NCI-H1436 treated with DMSO at 0.1 percent for 48 hours (cell line): ENCODE measurements around the gene MMP14.
"Not testable (repeated sequence)": the region's sequence is repeated elsewhere in the genome, so short reads cannot be mapped to it uniquely, and the experiment has no call there.

ENCODE experiments used
- DNase-seq: peaks from one replicate; lab custom pipeline; 2025; lab: John Stamatoyannopoulos, UW

The MMP14 gene

DNA sequence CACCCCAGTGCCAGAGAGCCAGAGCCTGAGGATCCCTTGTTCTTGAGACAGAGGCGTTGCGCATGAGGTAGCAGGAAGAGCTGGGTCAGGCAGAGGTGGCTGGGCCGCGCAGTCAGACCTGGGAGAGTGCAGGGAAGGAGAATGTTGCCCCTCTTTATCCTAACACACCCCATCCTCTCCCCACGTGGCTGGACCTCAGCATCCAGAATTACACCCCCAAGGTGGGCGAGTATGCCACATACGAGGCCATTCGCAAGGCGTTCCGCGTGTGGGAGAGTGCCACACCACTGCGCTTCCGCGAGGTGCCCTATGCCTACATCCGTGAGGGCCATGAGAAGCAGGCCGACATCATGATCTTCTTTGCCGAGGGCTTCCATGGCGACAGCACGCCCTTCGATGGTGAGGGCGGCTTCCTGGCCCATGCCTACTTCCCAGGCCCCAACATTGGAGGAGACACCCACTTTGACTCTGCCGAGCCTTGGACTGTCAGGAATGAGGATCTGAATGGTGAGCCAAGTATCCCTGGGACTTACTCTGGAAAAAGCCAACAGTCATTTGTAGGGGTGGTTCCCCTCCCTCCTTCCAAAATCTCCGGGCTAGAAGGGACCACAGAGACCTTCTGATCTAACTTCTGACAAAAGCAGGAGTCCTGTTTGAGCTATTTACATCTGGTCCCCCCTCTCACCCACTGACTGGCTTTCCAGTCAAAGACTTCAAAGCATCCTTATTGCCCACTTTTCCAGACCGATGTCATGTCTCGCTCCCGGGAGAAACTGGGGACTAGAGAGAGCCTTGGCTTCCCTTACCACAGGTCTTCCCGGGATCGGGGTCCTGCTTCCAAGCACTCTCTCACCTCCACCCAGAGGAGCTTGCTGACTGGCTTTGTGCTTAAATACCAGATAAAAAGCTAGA, 6.1 kb downstream of the MMP14 start:
- no peak for DNase-seq

DNA sequence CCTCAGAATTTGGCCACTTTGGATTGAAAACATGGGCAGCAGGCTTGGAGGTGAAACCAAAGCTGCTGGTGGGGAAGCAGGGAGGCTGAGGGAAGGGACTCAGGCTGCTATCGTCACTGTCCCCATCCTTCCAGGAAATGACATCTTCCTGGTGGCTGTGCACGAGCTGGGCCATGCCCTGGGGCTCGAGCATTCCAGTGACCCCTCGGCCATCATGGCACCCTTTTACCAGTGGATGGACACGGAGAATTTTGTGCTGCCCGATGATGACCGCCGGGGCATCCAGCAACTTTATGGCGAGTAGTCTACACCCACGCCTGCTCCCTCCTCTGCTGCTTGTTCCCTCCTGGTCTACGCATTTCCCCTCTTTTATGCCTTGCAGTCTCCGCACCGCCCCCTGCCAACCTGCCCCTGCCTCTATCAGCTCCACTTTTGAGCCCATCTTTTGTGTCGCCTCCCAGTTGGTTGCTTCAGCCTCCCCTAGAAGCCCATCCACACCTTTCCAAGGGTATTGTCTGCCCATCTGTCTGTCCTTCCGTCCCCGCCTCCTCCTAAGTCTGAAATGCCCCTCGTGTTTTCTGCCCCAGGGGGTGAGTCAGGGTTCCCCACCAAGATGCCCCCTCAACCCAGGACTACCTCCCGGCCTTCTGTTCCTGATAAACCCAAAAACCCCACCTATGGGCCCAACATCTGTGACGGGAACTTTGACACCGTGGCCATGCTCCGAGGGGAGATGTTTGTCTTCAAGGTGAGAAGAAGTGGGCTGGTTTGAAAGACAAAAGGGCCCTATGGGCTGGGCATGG, 6.9 kb downstream of the MMP14 start:
- DNase-seq, result no peak

DNA sequence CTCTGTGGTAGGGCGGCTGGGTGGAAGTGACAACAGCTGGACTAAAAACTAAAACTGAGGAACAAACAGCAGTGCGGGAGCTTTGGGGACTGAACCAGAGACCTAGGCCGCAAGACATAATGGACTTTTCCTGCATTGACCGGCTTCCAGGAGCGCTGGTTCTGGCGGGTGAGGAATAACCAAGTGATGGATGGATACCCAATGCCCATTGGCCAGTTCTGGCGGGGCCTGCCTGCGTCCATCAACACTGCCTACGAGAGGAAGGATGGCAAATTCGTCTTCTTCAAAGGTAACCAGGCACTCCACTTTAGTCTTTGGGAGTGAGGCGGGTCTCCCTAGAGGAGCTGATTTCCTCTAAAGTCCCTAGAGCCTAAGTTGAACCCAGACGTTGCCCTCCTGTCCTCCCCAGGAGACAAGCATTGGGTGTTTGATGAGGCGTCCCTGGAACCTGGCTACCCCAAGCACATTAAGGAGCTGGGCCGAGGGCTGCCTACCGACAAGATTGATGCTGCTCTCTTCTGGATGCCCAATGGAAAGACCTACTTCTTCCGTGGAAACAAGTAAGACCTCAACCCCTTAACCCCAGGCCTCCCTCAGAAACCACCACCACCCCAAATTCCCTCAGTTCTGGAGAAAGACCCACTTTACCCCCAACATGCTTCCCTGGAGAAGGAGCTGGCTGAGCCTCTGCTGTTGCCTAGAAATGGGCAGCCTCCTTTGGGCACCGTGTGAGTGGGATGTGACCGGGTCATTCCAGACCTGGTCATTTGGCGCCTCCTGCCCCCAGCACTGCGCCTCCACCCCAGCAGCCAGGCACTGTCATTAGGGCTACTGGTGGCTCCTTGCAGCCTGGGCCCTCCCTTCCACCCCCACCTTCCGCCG, 8.1 kb downstream of the MMP14 start:
- no peak for DNase-seq

DNA sequence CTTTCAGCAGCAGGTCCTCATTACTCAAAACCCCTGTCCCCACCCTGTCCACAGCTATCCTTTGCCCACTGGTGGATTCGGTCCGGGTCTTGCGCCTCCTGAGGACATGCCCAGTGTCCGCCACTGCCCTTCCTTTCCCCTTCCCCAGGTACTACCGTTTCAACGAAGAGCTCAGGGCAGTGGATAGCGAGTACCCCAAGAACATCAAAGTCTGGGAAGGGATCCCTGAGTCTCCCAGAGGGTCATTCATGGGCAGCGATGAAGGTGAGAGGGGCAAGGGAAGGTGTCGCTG, 8.7 kb downstream of the MMP14 start:
- DNase-seq, result no peak

DNA sequence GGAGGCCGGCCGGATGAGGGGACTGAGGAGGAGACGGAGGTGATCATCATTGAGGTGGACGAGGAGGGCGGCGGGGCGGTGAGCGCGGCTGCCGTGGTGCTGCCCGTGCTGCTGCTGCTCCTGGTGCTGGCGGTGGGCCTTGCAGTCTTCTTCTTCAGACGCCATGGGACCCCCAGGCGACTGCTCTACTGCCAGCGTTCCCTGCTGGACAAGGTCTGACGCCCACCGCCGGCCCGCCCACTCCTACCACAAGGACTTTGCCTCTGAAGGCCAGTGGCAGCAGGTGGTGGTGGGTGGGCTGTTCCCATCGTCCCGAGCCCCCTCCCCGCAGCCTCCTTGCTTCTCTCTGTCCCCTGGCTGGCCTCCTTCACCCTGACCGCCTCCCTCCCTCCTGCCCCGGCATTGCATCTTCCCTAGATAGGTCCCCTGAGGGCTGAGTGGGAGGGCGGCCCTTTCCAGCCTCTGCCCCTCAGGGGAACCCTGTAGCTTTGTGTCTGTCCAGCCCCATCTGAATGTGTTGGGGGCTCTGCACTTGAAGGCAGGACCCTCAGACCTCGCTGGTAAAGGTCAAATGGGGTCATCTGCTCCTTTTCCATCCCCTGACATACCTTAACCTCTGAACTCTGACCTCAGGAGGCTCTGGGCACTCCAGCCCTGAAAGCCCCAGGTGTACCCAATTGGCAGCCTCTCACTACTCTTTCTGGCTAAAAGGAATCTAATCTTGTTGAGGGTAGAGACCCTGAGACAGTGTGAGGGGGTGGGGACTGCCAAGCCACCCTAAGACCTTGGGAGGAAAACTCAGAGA, 9.6 kb downstream of the MMP14 start:
- no peak for DNase-seq

DNA sequence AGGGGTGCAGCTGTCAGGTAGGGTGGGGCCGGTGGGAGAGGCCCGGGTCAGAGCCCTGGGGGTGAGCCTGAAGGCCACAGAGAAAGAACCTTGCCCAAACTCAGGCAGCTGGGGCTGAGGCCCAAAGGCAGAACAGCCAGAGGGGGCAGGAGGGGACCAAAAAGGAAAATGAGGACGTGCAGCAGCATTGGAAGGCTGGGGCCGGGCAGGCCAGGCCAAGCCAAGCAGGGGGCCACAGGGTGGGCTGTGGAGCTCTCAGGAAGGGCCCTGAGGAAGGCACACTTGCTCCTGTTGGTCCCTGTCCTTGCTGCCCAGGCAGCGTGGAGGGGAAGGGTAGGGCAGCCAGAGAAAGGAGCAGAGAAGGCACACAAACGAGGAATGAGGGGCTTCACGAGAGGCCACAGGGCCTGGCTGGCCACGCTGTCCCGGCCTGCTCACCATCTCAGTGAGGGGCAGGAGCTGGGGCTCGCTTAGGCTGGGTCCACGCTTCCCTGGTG, 10.5 kb downstream of the MMP14 start:
- DNase-seq, result no peak

DNA sequence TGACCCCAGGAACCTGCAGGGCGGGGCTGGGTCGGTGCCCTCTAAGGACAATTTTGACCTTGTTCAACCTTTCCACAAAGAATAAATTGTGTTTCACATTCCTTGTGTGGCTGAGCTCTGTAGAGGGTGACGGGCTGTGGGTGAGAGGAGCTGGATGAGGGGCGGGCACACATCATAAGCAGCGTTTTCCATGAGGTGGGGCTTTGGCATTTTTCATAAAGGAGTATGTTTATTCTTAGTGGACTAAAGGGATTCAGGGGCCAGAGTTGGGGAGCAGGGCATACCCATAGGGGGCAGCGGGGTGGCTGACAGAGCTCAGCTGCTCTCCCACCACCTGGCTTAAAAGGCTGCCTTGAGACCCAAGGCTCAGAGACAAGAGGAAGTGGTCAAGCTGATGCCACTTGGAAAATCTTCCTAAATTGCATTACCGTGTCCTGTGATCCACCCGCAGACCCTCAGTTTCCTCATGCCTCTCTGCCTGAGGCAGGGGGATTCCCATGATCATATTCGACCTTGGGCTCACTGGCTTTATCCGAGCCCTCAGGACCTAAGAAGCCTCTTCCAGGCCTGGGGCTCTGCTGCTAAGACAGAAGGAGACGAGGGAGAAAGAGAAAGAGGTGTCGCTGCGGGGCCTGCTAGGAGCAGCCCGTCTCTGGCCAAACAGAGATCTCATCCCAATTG, 11.4 kb downstream of the MMP14 start:
- DNase-seq, result no peak

DNA sequence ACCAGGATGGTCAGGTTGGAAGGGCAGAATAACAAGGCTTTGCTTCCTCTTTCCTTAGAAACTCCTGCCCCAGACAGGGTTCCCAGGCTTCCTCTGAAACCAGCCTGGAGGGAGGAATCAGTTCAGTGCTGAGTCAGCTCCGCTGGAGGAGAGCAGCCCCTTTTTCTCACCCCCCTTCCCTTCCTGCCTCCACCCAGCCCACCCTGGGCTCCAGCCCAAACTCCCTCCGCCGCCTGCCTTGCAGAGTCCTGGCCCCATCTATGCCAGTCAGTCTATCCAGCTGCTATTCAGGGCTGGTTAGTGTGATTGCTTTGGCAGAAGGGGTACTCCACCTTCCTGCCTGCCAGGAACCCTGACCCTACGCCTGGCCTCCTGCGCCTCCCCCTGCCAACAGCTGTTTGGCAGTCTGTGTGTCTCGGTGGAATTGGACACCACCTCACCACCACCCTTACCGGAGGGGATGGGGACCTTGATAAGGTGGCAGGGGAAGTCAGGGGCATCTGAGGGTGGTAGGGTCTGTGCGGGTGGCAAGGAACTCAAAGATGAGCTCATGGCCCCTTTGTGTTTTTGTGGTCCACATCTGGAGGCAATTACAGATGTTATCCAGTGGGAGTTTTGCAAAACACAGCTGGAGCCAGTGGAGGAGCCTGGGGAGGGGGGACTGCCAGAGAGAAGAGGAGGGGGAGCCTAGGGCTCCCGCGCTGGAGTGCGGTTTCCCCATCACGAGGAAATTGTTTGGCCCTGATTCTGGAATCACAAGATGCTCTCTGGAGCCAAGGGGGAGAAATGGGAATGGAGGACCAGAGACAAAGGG, 12.2 kb downstream of the MMP14 start:
- no peak for DNase-seq

DNA sequence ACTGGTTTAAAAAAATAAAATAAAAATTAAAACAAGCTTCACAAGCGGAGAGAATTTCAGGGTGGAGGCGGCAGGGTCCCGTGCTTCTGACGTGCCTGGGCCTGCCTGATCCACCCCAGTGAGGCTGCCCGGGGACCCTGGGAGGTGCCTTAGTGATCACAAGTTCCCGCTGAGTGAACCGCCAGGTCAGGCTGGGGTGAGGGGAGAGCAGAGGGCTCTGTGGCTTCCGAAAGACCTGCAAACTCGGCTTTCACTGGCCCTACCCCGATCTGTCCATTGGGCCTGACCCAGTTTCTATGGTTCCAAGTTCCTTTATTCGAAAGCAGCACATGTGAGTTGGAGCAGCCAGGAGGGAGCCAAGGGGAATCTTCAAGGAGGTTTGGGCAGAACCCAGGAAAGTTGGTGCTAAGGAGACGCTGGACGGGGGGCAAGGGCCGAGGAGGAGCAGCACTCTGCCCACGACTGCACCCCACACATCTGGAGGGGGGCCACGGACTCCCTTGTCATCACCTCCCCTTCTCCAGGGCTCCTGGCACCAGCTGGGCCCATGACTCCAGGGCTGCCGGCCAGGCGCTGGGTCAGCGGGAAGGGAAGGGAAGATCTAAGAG, 12.9 kb downstream of the MMP14 start:
- DNase-seq, result no peak

DNA sequence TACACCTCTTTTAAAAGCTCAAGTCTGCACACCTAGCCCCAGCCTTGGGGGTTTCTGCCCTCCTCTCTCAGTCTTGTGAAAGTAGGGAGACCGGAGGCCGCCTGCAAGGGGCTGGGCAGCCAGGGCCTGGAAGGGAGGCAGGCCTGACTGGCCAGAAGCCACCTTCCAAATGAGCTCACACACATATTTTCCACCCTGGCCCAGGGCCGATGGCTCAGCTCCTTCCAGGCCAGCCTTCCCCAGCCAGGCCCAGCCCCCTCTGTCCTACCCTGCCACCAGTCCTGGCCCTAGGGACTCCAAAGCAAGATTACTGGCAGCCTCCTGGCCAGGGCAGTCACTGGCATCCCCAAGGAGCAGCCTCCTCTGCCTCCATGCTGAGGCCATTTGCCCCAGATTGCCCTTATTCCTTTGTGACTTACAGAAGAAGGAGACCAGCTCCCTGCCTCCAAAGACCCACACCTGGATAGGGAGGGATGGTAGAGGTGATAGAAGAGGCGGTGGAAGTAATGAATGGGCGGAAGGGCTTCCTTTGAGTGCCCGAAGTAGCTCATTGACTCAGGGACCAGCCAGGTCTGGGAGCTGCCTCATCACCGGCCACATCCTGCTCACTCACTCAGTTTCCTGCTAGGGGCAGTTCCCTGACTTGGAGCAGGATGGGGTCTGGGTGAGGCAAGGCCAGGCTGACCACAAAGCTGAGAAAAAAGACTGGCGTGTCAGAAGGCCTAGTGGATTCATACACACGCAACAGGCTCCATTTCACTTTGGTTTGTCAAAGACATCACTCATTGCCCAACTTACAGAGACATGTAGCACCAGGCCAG, 14.8 kb downstream of the MMP14 start:
- DNase-seq, result no peak

DNA sequence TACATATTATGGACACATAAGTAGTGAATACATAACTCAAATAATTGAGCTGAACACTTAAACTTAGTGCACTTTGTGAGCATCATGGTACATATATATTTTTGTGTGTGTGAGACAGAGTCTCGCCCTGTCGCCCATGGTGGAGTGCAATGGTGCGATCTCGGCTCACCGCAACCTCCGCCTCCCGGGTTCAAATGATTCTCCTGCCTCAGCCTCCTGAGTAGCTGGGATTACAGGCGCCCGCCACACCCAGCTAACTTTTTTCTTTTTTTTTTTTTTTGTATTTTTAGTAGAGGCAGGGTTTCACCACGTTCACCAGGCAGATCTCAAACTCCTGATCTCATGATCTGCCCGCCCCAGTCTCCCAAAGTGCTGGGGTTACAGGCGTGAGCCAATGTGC, 15.8 kb downstream of the MMP14 start:
- not testable (repeated sequence) for DNase-seq

DNA sequence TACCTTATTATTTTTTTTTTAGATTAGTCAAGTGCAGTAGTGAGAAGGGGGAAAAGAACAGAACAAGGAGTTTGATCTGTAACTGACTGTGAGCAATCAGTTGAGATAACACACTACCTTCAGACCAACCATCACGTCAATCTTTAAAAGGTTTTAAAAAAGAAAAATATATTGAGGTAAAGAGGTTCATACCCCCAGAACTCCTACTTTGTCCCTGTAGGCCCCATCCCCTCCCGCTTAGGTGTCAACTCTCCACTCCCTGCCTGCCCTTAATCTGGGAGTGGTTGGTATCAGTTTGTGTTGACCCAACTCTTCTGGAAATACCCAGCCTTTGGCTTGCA, 16.2 kb downstream of the MMP14 start:
- DNase-seq, result no peak

DNA sequence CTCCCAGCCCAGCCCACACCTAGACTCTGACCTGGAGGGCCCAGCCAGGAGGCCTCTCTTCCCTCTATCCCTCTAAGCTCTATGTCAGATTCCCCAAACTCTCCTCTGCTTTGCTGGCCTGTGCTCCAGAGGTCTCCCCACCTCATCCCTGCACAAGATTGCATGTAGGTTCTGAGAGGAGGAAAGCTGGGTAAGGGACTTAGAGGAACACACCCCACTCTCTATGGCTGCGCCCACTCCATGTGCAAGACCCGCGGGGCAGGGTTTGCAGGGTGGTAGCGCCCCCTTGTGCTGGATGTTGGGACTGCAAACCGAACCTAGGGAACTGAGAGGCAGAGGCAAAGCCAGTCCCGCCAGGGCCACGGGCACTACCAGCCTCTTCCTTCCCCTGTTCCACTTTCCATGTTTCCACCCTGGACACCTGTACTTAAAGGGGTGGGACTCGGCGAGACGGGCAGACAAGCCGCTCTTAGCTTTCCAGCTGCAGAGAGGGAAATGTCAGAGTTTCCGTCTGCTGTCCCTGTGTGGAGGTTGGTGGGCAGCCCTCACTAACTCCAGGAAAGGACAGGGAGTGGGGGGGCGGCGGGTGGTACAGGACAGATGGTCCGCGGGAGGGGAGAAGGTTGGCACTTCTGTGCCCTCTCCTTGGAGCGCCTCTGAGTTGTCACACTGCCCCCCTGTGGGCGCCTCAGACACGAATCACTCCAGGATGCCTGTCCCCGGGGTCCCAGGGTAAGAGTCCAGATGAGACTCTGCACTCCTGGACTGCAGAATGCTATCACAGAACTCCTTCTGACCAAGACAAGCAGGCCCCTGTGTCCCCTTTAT, 16.8 kb downstream of the MMP14 start:
- no peak for DNase-seq

DNA sequence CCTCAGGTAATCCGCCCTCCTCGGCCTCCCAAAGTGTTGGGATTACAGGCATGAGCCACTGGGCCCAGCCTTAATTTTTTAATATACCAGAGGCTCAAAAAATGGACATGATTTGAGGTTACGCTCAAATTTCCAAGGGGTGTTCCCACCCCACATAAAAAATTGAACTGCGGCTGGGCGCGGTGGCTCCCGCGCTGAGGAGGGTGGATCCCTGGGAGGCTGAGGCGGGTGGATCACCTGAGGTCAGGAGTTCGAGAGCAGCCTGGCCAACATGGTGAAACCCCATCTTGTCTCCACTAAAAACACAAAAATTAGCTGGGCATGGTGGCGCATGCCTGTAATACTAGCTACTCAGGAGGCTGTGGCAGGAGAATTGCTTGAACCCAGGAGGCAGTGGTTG, 17.9 kb downstream of the MMP14 start:
- DNase-seq, result not testable (repeated sequence)

DNA sequence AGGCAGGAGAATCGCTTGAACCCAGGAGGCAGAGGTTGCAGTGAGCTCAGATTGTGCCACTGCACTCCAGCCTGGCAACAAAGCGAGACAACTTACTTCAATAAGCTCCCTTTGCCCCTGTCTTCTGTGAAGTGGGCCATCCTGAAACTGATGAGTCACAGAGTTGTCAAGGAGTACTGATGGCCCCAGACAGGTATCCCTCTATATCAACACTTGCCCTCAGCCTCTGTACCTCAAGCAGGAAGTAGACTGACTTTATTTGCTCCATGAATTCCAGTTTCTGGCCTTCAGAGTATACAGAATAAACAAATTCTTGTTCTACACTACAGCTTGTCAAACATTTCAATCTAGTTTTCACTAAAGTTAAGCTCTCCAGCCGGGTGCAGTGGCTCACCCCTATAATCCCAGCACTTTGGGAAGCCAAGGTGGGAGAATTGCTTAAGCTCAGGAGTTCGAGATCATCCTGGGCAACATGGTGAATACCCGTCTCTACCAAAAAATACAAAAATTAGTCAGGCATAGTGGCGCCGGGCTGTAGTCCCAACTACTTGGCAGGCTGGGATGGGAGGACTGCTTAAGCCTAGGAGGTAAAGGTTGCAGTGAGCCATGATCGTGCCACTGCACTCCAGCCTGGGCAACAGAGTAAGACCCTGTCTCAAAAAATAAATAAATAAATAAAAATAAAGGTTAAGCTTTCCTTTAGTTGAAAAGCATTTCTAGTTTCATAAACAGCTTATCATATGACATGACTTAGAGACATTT, 18.8 kb downstream of the MMP14 start:
- DNase-seq, result no peak

DNA sequence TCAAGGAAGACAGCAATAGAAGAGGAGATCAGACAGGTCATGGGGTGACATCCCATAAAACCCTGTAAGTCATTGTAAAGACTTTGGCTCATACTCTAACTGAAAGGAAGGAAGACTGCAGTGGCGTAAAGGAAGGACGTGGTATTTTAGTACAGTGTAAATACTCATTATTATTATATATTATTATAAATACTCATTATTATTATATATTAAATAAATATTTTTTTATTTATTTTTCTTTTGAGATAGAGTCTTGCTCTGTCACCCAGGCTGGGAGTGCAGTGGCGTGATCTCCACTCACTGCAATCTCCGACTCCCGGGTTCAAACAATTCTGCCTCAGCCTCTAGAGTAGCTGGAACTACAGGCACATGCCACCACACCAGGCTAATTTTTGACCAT, 20.0 kb downstream of the MMP14 start:
- no peak for DNase-seq

DNA sequence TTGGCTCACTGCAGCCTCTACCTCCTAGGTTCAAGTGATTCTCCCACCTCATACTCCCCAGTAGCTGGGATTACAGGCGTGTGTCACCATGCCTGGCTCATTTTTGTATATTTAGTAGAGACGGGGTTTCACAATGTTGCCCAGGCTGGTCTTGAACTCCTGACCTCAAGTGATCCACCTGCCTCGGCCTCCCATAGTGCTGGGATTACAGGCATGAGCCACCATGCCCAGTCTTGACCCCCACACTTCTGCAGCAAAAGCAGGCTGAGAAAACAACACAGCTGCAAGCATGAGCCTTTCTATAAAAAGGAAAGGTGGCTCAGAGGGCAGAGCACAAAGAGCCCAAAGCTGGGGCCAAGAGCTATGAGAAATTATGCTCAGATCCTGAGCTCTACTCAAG, 24.0 kb downstream of the MMP14 start:
- not testable (repeated sequence) for DNase-seq
